ENCODE data around the gene MICAL3.
"Not testable (repeated sequence)": the region's sequence is repeated elsewhere in the genome, so short reads cannot be mapped to it uniquely, and the experiment has no call there.

MICAL3 gene

DNA sequence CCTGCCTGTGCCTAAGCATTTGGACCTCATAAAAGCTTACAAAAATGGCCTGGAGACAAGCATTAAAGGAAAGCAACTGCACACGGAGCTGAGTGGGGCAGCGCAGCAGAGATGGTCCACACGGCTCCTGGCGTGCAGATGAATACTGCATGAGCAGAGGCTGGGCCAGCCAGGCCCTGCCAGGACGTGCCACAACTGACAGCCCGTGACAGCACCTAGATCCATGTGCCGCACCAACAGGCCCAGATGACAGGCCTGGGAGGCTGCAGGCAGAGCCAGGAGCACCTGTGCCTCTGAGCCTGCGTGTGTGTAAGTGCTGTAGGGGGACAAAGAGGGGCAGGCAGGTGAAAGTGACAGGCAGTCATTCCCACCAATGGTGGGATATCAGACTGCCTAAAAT, 33.4 kb downstream of the MICAL3 start:
- H3K4me3 ChIP-seq (ENCODE audit: low read length): no peak overlapping the region
- TF ChIP-seq, protein P1, sequence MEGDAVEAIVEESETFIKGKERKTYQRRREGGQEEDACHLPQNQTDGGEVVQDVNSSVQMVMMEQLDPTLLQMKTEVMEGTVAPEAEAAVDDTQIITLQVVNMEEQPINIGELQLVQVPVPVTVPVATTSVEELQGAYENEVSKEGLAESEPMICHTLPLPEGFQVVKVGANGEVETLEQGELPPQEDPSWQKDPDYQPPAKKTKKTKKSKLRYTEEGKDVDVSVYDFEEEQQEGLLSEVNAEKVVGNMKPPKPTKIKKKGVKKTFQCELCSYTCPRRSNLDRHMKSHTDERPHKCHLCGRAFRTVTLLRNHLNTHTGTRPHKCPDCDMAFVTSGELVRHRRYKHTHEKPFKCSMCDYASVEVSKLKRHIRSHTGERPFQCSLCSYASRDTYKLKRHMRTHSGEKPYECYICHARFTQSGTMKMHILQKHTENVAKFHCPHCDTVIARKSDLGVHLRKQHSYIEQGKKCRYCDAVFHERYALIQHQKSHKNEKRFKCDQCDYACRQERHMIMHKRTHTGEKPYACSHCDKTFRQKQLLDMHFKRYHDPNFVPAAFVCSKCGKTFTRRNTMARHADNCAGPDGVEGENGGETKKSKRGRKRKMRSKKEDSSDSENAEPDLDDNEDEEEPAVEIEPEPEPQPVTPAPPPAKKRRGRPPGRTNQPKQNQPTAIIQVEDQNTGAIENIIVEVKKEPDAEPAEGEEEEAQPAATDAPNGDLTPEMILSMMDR (conservative IDR thresholded peaks at IDR 0.05; ENCODE audit: low read depth, low read length): no peak
- no peak for DNase-seq (ENCODE audit: low read depth)

DNA sequence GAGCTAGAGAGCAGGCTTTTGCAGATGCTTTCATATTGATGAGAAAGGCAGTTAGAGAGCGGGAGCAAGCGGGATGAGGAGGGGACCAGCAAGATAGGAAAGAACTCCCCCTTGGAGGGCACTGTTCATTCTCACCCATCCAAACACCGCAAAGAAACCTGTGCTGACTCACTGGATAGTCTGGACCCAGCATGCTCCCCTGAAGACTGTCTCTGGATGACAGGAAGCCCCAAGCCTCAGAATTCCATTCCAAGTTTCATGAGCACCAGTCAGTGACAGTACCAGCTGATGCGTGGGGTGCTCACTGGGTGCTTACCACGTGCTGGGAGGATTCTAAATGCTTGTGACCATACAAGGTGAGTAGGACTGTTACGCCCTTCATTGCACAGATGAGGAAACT, 34.2 kb downstream of the MICAL3 start:
- TF ChIP-seq, protein P1 (conservative IDR thresholded peaks at IDR 0.05; ENCODE audit: low read depth, low read length): no peak
- H3K4me3 ChIP-seq (ENCODE audit: low read length): no peak overlapping the region
- no peak for DNase-seq (ENCODE audit: low read depth)

DNA sequence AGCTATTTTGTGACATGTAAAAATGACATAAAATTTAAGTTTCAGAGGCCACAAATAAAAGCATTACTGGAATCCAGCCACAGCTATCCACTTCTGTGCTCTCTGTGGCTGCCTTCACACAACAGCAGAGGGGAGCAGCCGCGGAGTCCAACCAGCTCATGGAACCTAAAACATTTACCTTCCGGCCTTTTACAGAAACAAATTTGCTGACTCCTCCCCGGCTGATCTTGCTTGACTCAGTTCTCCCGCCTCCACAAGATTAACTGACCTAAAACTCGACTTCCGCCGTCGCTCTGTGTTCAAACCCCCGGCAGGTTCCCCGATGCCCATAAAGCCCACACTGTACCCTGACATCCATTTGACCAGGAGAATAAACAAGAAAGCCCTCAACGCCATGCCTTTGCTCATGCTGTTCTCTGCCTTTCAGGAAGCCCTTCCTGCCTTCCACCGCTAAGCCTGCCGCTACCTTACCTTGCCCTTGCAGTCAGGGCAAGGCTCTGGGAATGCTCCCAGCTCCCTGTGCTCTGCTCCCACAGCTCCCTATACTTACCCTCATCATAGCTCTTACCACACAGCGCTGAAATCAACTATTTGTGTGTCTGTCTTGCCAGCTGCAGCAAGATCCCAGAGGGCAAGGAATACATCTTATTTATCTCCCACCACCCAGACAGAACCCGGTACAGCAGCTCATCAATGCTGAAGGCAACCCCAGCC, 35.4 kb downstream of the MICAL3 start:
- TF ChIP-seq, protein P1 (conservative IDR thresholded peaks at IDR 0.05; ENCODE audit: low read depth, low read length): no peak
- no peak overlapping the region for H3K4me3 ChIP-seq (ENCODE audit: low read length)
- no peak for DNase-seq (ENCODE audit: low read depth)

DNA sequence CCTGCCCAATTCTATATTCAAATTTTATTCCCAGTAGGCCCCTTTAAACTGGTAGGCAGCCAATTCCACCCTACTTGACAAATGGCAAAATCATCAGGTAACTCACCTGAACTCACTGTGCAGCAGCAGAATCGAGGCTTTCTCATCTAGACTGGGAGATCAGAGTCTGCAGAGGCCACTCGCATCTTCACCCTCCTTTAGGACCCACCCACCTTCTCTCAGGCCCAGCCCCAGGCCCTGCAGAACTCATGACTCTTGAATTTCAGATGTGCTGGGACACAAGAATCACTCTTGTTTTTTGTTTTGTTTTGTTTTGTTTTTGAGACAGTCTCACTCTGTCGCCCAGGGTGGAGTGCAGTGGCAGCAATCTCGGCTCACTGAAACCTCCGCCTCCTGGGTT, 38.8 kb downstream of the MICAL3 start:
- no peak overlapping the region for H3K4me3 ChIP-seq (ENCODE audit: low read length)
- TF ChIP-seq, protein P1 (conservative IDR thresholded peaks at IDR 0.05; ENCODE audit: low read depth, low read length): no peak

DNA sequence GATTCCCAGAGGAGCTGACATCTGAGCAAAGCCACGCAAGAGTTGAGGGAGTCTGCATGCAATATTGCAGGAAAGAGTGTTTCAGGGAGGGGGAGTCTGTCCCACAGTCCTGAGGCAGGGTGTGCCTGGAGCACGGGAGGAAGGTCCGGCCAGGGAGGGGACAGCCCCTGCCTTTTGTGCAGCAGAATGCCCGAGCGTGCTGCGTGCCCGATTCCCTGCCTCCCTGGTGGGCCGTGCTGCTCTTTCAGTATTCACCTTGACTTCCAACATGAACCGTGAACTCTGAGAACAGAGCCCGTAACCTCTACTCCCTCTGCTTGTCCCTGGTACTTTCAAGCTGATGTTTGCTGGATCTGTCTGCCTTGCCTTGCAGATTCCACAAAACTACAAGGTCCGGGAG, 39.3 kb downstream of the MICAL3 start:
- DNase-seq (ENCODE audit: low read depth): not testable (repeated sequence)

More for the DNA sequence above, 38.8 kb downstream of the MICAL3 start:
- no peak for DNase-seq (ENCODE audit: low read depth)

DNA sequence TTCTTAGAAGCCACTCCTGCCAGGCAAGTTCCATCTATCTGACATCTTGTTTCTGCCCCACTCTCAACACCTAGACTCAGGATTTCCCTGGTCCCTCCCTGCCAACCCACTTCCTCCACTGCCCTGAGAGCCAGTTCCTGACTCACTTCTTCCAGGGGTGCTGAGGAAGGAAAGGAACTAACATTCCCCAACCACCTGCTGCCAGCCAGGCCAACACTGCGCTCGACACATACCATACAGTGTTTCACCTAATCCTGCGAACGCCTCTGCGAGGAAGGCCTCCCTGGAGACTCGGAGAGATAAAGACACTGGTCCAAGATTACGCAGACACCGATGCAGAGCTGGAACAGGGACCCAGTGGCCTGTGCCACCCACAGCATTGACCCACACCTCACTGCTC, 40.2 kb downstream of the MICAL3 start:
- H3K4me3 ChIP-seq (ENCODE audit: low read length): no peak overlapping the region
- TF ChIP-seq, protein P1 (conservative IDR thresholded peaks at IDR 0.05; ENCODE audit: low read depth, low read length): no peak
- no peak for DNase-seq (ENCODE audit: low read depth)

More for the DNA sequence above, 39.3 kb downstream of the MICAL3 start:
- not testable (repeated sequence) for H3K4me3 ChIP-seq (ENCODE audit: low read length)

DNA sequence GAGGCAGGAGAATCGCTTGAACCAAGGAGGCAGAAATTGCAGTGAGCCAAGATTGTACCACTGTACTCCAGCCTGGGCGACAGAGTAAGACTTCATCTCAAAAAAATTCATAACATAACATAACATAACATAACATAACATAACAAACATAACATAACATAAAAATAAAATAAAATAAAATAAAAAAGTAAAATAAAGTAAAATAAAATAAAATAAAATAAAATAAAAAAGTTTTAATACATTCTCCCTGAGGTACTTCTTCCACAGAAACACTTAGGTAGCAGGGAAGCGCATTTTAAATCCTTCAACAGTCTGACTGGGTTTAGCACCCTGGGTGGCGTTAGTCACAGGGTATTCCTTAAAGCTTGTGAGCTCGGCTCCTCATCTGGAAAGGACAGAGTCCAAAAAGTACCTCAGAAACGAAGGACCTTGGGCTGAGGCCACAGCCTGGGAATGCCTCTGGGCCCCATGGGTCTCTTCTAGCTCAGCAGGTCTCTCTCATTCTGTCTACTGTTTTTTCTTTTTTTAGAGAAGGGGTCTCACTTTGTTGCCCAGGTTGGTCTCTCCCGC, 41.7 kb downstream of the MICAL3 start:
- TF ChIP-seq, protein P1 (conservative IDR thresholded peaks at IDR 0.05; ENCODE audit: low read depth, low read length): no peak
- H3K4me3 ChIP-seq (ENCODE audit: low read length): no peak overlapping the region
- DNase-seq (ENCODE audit: low read depth): no peak

All from retinal pigment epithelial cell (primary cell).